NCI-H1694 treated with DMSO at 0.1 percent for 48 hours (cell line): ENCODE measurements around the gene OR52K2.
"Not testable (repeated sequence)": the region's sequence is repeated elsewhere in the genome, so short reads cannot be mapped to it uniquely, and the experiment has no call there.

Source experiments
- DNase-seq: peaks from one replicate; lab custom pipeline; 2025; lab: John Stamatoyannopoulos, UW

Gene OR52K2

DNA sequence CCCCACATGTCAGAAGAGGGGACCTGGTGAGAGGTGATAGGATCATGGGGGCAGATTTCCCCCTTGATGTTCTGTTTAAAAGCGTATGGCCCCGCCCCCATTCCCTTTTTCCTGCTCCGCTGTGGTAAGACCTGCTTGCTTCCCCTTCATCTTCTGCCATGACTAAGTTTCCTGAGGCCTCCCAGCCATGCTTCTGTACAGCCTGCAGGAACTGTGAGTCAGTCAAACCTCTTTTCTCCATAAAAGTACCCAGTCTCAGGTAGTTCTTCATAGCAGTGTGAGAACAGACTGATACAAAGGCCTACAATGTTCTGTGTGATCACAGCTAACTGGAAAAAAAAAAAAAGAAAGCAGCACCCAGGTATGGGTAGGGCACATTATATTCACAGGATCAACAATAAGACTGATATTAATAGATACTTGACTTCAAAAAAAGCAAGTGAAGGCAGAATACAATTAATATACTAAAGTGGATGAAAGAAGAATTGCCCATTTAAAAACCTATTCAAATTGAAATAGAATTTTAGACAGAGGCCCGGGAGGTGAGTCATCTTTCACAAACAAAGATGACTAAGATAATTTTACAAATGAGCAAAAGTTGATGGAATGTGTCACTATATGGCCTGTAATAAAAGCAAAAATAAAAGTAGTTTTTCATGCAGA lies 31.6 kb downstream of the OR52K2 start:
- DNase-seq = no peak

DNA sequence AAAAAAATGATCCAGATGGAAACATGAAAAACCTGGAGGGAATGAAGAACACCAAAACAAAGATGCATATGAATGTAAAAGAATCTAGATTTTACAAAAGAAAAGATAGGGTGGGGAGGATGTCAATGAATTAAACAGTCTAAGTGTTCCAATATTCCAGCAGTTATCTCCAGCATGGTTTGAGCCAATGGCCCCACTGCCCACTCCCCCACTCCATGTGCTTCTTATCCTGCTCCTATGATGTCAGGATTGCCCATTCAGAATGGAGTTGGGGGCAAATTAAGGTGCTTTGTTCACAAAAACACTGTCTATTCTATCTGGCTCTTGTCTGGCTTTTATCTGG lies 32.1 kb downstream of the OR52K2 start:
- no peak for DNase-seq

DNA sequence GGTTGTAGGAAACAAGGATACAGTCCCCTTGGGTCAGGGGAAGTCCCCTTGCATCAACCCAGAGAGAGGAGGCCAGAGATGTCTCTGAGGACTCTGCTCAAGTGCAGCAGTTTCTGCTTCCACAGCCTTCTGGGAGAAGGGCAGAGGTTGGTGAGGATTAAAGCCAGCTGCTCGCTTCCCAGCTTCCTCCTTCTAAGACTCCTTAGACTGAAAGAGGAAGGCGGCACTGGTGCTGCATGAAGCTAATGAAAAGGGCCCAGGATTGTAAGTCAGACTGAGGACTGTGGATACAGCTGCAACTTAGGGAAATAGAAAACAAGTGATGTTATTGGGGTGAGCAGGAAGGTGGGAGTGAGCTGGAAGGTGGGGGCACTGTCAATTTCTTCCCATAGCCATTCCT lies 33.4 kb downstream of the OR52K2 start, which contains the start of gene OR52K1:
OR52K1 (plus strand) TSS at position 202 of the 400 bp plus-strand sequence. CDS start 6,255 bp downstream, outside the sequence.
- no peak for DNase-seq

DNA sequence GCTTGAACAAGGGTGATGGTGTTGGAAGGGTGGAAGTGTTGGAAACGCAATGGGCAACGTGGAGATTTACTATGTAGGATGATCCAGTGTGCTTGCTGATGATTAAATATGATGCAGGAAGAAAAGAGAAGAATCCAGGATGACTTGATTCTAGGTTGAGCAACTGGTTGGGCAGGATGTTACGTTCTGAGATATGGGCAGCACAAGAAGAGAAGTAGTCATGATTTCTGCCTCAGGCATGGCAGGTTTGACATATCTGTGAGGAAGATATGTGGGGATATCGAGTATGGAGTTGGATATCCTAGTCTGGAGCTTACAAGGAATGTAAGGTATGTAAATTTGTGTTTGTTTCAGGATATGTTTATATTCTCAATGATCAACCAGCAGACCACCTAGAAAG lies 35.2 kb downstream of the OR52K2 start:
- no peak for DNase-seq

DNA sequence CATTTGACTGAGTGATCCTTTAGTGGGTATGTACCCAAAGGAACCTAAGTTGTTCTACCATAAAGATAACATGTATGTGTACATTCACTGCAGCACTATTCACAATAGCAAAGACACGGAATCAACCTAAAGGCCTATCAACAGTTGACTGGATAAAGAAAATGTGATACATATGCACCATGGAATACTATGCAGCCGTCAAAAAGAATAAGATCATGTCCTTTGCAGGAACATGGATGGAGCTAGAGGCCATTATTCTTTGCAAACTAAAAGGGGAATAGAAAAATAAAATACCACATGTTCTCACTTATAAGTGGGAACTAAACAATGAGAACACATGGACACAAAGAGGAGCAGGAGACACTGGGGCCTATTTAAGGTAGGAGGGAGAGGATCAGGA lies 42.3 kb downstream of the OR52K2 start:
- DNase-seq = not testable (repeated sequence)

DNA sequence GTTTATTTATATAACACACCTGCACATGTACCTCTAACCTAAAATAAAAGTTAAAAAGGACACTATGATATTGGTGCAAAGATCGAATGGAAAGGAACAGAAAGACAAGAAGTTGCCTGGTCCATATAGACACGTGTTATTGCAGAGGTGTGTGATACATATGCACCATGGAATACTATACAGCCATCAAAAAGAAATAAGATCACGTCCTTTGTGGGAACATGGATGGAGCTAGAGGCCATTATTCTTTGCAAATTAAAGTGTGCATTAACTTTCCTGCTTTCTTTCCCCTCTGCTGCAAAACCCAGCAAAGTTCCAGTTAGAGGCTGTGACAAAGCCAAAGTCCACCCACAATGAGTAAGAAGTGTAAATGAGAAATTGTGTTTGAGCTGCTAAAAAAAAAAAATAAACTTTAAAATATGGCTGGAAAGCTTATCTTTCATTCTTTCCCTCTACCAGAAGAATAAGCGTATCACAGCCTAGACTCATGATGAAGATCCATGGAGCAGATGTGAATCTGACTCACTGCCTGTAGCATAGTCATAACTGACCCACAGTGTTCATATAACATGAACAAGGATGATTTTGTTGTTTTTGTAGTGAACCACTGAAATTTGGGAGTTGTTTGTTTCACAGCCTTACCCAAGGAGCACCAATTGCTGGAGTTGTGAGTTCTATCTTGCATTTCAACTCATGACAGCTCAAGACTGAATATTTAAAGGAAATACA lies 42.9 kb downstream of the OR52K2 start:
- no peak for DNase-seq

DNA sequence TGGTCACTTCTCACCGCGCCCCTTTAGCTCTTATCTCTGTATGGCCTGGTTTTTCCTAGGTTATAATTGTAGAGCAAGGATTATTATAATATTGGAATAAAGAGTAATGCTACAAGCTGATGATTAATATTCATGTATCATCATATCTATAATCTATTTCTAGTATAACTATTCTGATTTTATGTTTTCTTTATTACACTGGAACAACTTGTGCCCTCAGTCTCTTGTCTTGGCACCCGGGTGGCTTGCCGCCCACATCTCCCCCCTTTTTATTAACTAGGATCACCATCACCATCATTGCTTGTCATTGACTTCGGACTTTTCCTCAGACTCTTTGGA lies 44.4 kb downstream of the OR52K2 start:
- no peak for DNase-seq

DNA sequence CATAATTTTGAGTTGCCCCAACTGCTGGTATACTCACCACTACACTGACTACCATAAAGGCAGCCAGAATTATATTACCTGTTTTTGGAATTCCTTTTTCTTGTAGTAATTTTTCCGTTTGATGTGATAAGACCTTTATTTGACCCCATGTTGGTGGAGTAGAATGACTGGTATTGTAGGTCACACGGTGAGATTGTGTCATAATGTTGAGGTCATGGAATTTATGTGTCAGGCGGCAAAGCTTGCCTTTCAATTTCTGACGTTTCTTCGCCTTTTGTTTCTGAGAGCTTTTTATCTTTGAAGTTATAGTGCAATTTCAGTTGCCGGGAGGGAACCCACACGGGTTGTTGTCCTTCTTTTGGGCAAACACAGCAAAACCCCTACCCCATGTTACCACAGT lies 46.4 kb downstream of the OR52K2 start:
- DNase-seq = no peak

DNA sequence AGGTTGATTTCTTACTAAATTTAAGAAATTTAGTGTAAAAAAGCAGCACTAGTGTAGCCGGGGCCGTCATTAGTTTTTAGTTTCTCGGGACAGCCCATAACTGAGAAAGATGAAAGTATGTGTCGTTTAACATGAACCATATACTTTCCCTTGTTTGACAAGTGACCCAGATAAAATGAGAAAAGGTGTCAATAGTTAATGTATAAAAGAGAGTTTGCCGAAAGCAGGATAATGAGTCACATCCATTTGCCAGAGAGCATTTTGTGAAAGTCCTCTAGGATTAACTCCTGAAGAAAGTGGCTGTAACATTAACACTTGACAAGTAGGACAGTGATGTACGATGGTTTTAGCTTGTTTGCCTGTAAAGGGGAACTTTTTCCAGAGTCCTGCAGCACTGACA lies 46.9 kb downstream of the OR52K2 start:
- no peak for DNase-seq

DNA sequence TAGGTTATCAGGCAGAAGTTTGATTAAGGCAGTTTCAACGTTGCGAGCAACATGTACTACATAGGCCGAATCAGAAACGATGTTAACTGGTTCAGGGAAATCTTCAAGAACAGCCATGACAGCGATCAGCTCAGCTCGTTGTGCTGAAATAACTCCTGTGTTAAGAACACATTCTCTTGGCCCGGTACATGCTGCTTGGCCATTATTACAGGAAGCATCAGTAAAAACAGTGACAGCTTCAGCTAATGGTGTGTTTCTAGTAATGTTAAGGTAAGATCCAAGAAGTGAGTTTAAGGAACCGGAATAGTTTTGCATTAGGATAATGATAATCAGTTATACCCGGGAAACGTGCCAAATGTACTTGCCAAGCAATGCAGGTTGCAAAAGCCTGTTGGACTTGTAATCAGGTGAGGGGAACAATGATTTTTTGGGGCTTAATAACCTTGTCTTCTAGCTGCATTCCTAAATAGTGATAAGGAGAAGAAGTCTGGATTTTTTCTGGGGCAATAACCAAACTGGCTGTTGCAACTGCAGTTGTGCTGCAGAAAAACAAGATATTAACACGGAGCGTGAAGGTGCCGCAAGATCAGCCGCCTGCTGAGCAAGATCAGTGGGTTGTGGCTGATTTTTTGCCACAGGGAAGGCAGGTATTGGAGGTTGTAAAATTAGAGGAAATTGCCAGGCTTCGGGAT lies 47.6 kb downstream of the OR52K2 start:
- DNase-seq = no peak
